ENCODE results near the gene CLASRP.
"Not testable (repeated sequence)": the region's sequence is repeated elsewhere in the genome, so short reads cannot be mapped to it uniquely, and the experiment has no call there.

GRCh38 chr19:45000665-45001064, 38.2 kb upstream of the CLASRP start:
- TF ChIP-seq EP300, CTCF, POLR2A (IDR thresholded peaks at IDR 0.05): not testable (repeated sequence)

All from sigmoid colon (tissue), 4 donors.